GM12878 (cell line): ENCODE data around the gene SLC15A4. TPM values are rescaled to one million over a fixed set of nuclear protein-coding genes. Genes with fewer than 3 reads are reported as not detected.

Source experiments
- ATF3 ChIP-seq: IDR thresholded peaks from 2 replicates; pipeline ENCODE4 v1.6.1; 2011; ENCODE audit warnings: low read depth, mild to moderate bottlenecking, low read length, moderate library complexity, borderline replicate concordance; ENCODE audit errors: extremely low read depth
- ATF7 ChIP-seq: fragments of 450-650 bp; IDR thresholded peaks from 2 replicates; pipeline ENCODE4 v1.6.1; 2016; ENCODE audit warnings: low read depth, mild to moderate bottlenecking
- BHLHE40 ChIP-seq, 2 experiments: fragments of 450-650 bp in 1 of 2; IDR thresholded peaks; 2 replicates each; pipeline ENCODE4 v1.6.1; 2011 to 2017; ENCODE audit warnings: low read depth in 2 of 2, borderline replicate concordance in 1 of 2, improper control_type of control experiment in 1 of 2, low read length in 1 of 2, mild to moderate bottlenecking in 1 of 2
- CBFB ChIP-seq: IDR thresholded peaks from 2 replicates; pipeline ENCODE4 v1.6.1; 2016; ENCODE audit warnings: antibody characterized with exemption, low read depth
- CREM ChIP-seq: IDR thresholded peaks from 2 replicates; pipeline ENCODE4 v1.6.1; 2014; ENCODE audit warnings: antibody characterized with exemption, low read depth
- CTCF ChIP-seq, 3 experiments: IDR thresholded peaks in 2 of 3; conservative IDR thresholded peaks in 1 of 3; 2 replicates each; pipeline ENCODE4 v1.5.1; 2011; ENCODE audit warnings: low read depth in 3 of 3, low read length in 3 of 3, mild to moderate bottlenecking in 3 of 3, control low read depth in 2 of 3, moderate library complexity in 2 of 3, inconsistent platforms in 1 of 3, mixed read lengths in 1 of 3; ENCODE audit not compliant: control insufficient read depth in 2 of 3, insufficient read depth in 1 of 3; ENCODE audit errors: extremely low read depth in 1 of 3
- DPF2 ChIP-seq: fragments of 450-650 bp; IDR thresholded peaks from 2 replicates; pipeline ENCODE4 v1.6.1; 2017; ENCODE audit warnings: mild to moderate bottlenecking
- ETV6 ChIP-seq, 2 experiments: fragments of 450-650 bp in 1 of 2; IDR thresholded peaks in 1 of 2; conservative IDR thresholded peaks in 1 of 2; 2 replicates each; pipeline ENCODE4 v1.6.1; 2014; ENCODE audit warnings: antibody characterized with exemption in 1 of 2, borderline replicate concordance in 1 of 2, low read depth in 1 of 2, mild to moderate bottlenecking in 1 of 2, moderate library complexity in 1 of 2
- FOS ChIP-seq: IDR thresholded peaks from 3 replicates; pipeline ENCODE4 v1.6.1; 2011; ENCODE audit warnings: borderline replicate concordance; ENCODE audit not compliant: insufficient read length; ENCODE audit errors: extremely low read depth
- GABPA ChIP-seq: IDR thresholded peaks from 2 replicates; pipeline ENCODE4 v1.6.1; 2014; ENCODE audit warnings: antibody characterized with exemption, low read depth, mild to moderate bottlenecking, inconsistent platforms
- HDGF ChIP-seq: fragments of 450-650 bp; IDR thresholded peaks from 2 replicates; pipeline ENCODE4 v1.6.1; 2016; ENCODE audit warnings: antibody characterized with exemption
- KLF5 ChIP-seq: fragments of 450-650 bp; IDR thresholded peaks from 2 replicates; pipeline ENCODE4 v1.6.1; 2014; ENCODE audit warnings: mild to moderate bottlenecking; ENCODE audit not compliant: partially characterized antibody
- MTA3 ChIP-seq: IDR thresholded peaks from 2 replicates; pipeline ENCODE4 v1.6.1; 2012; ENCODE audit warnings: low read length, inconsistent platforms, borderline replicate concordance
- MXI1 ChIP-seq: fragments of 150-350 bp; IDR thresholded peaks from 2 replicates; pipeline ENCODE4 v1.6.1; 2011; ENCODE audit warnings: low read depth, mild to moderate bottlenecking, inconsistent platforms, low read length, improper control_type of control experiment
- MYC ChIP-seq: IDR thresholded peaks from 2 replicates; pipeline ENCODE4 v1.6.1; 2011; ENCODE audit warnings: mild to moderate bottlenecking, low read length, moderate library complexity, inconsistent platforms; ENCODE audit not compliant: insufficient read depth, insufficient replicate concordance, insufficient read length, severe bottlenecking
- NFYA ChIP-seq: IDR thresholded peaks from 2 replicates; pipeline ENCODE4 v1.6.1; 2011; ENCODE audit warnings: low read depth, mild to moderate bottlenecking, low read length, improper control_type of control experiment, borderline replicate concordance
- POLR2AphosphoS2 ChIP-seq: IDR thresholded peaks from 2 replicates; pipeline ENCODE4 v1.6.1; 2011; ENCODE audit warnings: low read depth, mild to moderate bottlenecking, low read length, improper control_type of control experiment, moderate library complexity
- RELA ChIP-seq: fragments of 450-650 bp; IDR thresholded peaks from 2 replicates; pipeline ENCODE4 v1.8.0; 2014; ENCODE audit warnings: borderline replicate concordance; ENCODE audit not compliant: partially characterized antibody
- SMARCA5 ChIP-seq: fragments of 450-650 bp; IDR thresholded peaks from 2 replicates; pipeline ENCODE4 v1.6.1; 2017; ENCODE audit warnings: mild to moderate bottlenecking
- STAT1 ChIP-seq: fragments of 450-650 bp; conservative IDR thresholded peaks from 2 replicates; pipeline ENCODE4 v1.6.1; 2014; ENCODE audit warnings: antibody characterized with exemption, mild to moderate bottlenecking
- ZBTB11 ChIP-seq: fragments of 450-650 bp; formaldehyde crosslinking; IDR thresholded peaks from 2 replicates; pipeline ENCODE4 v1.5.0; 2022; ENCODE audit warnings: mild to moderate bottlenecking, missing genetic modification characterization
- ZBTB4 ChIP-seq: fragments of 450-650 bp; formaldehyde crosslinking; IDR thresholded peaks from 2 replicates; pipeline ENCODE4 v1.4.0; 2022; ENCODE audit warnings: mild to moderate bottlenecking, moderate library complexity
- polyA plus RNA-seq, 11 experiments: library from polyadenylated mRNA; depleted of rRNA in 4 of 11; unstranded in 6 of 11; stranded (reverse) in 5 of 11; fragments of >200 nt; fragmentation: Nextera tagmentation in 4 of 11; fragmentation: Illumina TruSeq in 1 of 11; extraction: Ambion mirVana in 4 of 11; extraction: Trizol in 1 of 11; gene quantifications; 1 replicate in 1 of 11; 2 replicates in 10 of 11; pipeline versions ENCODE4 v1.2.1 to v1.2.3, GENCODE V29; 2011 to 2016; ENCODE audit warnings: inconsistent platforms in 2 of 11, missing spikeins in 2 of 11, low read depth in 1 of 11
- total RNA-seq, 4 experiments: library from RNA; depleted of rRNA in 3 of 4; stranded (reverse); fragments of >200 nt in 3 of 4; fragmentation: Illumina TruSeq in 1 of 4; extraction: Trizol in 1 of 4; gene quantifications; 2 replicates each; pipeline versions ENCODE4 v1.2.1 to v1.2.3, GENCODE V29; 2013 to 2021

Gene SLC15A4
- total and polyA plus RNA-seq, 10 of the 15 experiments (the other 5 are each of a cell fraction or from before 2014, with no cell fraction given): 12.7 to 257 (median 36.6) TPM

- no peak for TF ChIP-seq ZBTB11 (CRISPR knock-in tag)
- TF ChIP-seq SMARCA5: no peak
- TF ChIP-seq CTCF (IDR thresholded peaks at IDR 0.05 in 2 of 3, conservative IDR thresholded peaks at IDR 0.05 in 1 of 3; ENCODE audit: control insufficient read depth in 2 of 3, extremely low read depth in 1 of 3, insufficient read depth in 1 of 3, low read depth in 3 of 3, low read length in 3 of 3): no peak
- no peak for TF ChIP-seq STAT1
- peak; percentile 59; the same call in 1 of the 2 replicates for TF ChIP-seq GABPA
- TF ChIP-seq CBFB: no peak; the same call in 1 of the 2 replicates
- peak; percentile 42 for TF ChIP-seq RELA
- no peak for TF ChIP-seq FOS
- no peak for TF ChIP-seq ATF3
- TF ChIP-seq MYC: no peak
- TF ChIP-seq ATF7: peak; percentile 71
- peak; percentile 85 for TF ChIP-seq CREM
- peak; percentile 48; the same call in 1 of the 2 replicates for TF ChIP-seq MXI1
- TF ChIP-seq ETV6 (conservative IDR thresholded peaks at IDR 0.05 in 1 of 2, IDR thresholded peaks at IDR 0.05 in 1 of 2; ENCODE audit: borderline replicate concordance in 1 of 2, low read depth in 1 of 2): peak in 1 of 2 experiments; percentile 92; a peak in 2 of 4 replicates
- no peak for TF ChIP-seq POLR2AphosphoS2
- TF ChIP-seq DPF2: peak; percentile 94
- TF ChIP-seq ZBTB4 (CRISPR knock-in tag): no peak
- no peak for TF ChIP-seq HDGF
- TF ChIP-seq MTA3: peak; percentile 95; the same call in 1 of the 2 replicates
- peak; percentile 76 for TF ChIP-seq KLF5
- no peak for TF ChIP-seq NFYA
- peak; percentile 62 to 69; a peak in 3 of 4 replicates for TF ChIP-seq BHLHE40 (IDR thresholded peaks at IDR 0.05; ENCODE audit: borderline replicate concordance in 1 of 2, low read depth in 2 of 2, low read length in 1 of 2)
Observed at GRCh38 chr12:128830505-128830893, 6.7 kb upstream of the SLC15A4 start (continued).
